NB4 (cell line): ENCODE measurements around the gene CDH4.

Experiments
- CTCF ChIP-seq: IDR thresholded peaks from one replicate; pipeline ENCODE4 v1.5.1; 2012; ENCODE audit warnings: low read depth, low read length
- MAX ChIP-seq: IDR thresholded peaks from 2 replicates; pipeline ENCODE4 v1.6.1; 2011; ENCODE audit warnings: low read depth, low read length
- MYC ChIP-seq: IDR thresholded peaks from 2 replicates; pipeline ENCODE4 v1.6.1; 2011; ENCODE audit warnings: low read depth, low read length
- POLR2A ChIP-seq: IDR thresholded peaks from 2 replicates; pipeline ENCODE4 v1.6.1; 2011; ENCODE audit warnings: mild to moderate bottlenecking; ENCODE audit not compliant: insufficient read length; ENCODE audit errors: extremely low read depth

GRCh38 chr20:61405007-61405406, 152.9 kb downstream of the CDH4 start:
- TF ChIP-seq CTCF (no peak), POLR2A (no peak), MAX (no peak), MYC (no peak)
